GM23338 (cell line): ENCODE measurements around the gene RNF43.

ENCODE experiments used
- CREB1 ChIP-seq: fragments of 250-450 bp; sonication (Bioruptor Pico); IDR thresholded peaks from 2 replicates; pipeline ENCODE4 v1.5.0; 2020; ENCODE audit warnings: low read depth, mild to moderate bottlenecking, moderate library complexity
- CTCF ChIP-seq, 2 experiments: fragments of 200-600 bp in 1 of 2; sonication (generic) in 1 of 2; conservative IDR thresholded peaks; 2 replicates each; pipeline versions ENCODE4 v1.5.1 to v1.6.1; 2016 to 2017; ENCODE audit warnings: antibody characterized with exemption in 2 of 2, low read depth in 2 of 2, mild to moderate bottlenecking in 2 of 2, moderate library complexity in 1 of 2
- EZH2 ChIP-seq: fragments of 200-600 bp; sonication (generic); IDR thresholded peaks from one replicate; pipeline ENCODE4 v1.8.0; 2017; ENCODE audit warnings: antibody characterized with exemption, mild to moderate bottlenecking, low read depth; ENCODE audit not compliant: unreplicated experiment
- EZH2phosphoT487 ChIP-seq: fragments of 200-600 bp; sonication (generic); IDR thresholded peaks from one replicate; pipeline ENCODE4 v1.8.1; 2018; ENCODE audit warnings: antibody characterized with exemption; ENCODE audit not compliant: unreplicated experiment
- JUNB ChIP-seq: IDR thresholded peaks from one replicate; pipeline ENCODE4 v1.6.1; 2016; ENCODE audit warnings: antibody characterized with exemption; ENCODE audit not compliant: unreplicated experiment
- NANOG ChIP-seq: IDR thresholded peaks from 2 replicates; pipeline ENCODE4 v1.6.1; 2016; ENCODE audit warnings: antibody characterized with exemption, borderline replicate concordance
- POLR2AphosphoS5 ChIP-seq: IDR thresholded peaks from 2 replicates; pipeline ENCODE4 v1.6.1; 2016; ENCODE audit warnings: antibody characterized with exemption, low read depth
- STAT1 ChIP-seq: IDR thresholded peaks from one replicate; pipeline ENCODE4 v1.6.1; 2016; ENCODE audit warnings: antibody characterized with exemption; ENCODE audit not compliant: unreplicated experiment
- ZNF114 ChIP-seq: fragments of 250-450 bp; sonication (Bioruptor Pico); IDR thresholded peaks from 2 replicates; pipeline ENCODE4 v1.5.0; 2020; ENCODE audit warnings: mild to moderate bottlenecking, moderate library complexity
- ZNF331 ChIP-seq: fragments of 250-450 bp; sonication (Bioruptor Pico); IDR thresholded peaks from 2 replicates; pipeline ENCODE4 v1.5.0; 2020; ENCODE audit warnings: low read depth, mild to moderate bottlenecking, moderate library complexity
- TF ChIP-seq, protein P1 (sequence below): IDR thresholded peaks from one replicate; pipeline ENCODE4 v1.6.1; 2018; ENCODE audit warnings: antibody characterized with exemption; ENCODE audit not compliant: unreplicated experiment
- TF ChIP-seq, protein P2 (sequence below): IDR thresholded peaks from 2 replicates; pipeline ENCODE4 v1.6.1; 2016; ENCODE audit warnings: antibody characterized with exemption

DNA sequence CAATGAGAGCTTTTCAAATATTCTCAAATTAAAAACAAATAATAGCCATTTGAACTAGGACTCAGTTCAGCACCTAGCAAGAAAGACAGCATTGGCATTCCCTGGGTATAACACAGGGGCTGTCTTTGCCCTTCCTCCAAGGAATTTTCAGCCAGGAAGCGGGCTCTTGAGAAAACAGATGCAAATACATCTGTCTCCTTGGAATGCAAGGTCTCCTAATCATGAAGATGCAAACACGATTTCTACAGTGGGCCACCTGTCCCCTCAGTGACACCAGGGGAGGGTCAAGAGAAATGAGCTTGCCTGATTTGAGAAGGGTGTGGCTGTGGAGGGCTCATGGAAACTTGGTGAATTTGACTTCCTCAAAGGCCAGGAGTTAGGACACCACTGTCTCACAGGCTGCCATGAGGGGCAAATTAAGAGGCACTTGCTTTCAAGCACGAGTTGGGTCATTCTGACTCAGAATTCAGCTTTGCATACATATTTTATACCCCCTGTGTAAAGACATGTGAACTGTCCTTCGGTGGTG is 40.8 kb downstream of the RNF43 start:
- TF ChIP-seq CTCF (conservative IDR thresholded peaks at IDR 0.05; ENCODE audit: low read depth in 2 of 2) (no peak), EZH2 (no peak), JUNB (no peak), ZNF331 (CRISPR knock-in tag) (no peak), EZH2phosphoT487 (no peak), POLR2AphosphoS5 (no peak), CREB1 (CRISPR knock-in tag) (no peak), NANOG (no peak), ZNF114 (CRISPR knock-in tag) (no peak), STAT1 (no peak)
- TF ChIP-seq, protein P1, sequence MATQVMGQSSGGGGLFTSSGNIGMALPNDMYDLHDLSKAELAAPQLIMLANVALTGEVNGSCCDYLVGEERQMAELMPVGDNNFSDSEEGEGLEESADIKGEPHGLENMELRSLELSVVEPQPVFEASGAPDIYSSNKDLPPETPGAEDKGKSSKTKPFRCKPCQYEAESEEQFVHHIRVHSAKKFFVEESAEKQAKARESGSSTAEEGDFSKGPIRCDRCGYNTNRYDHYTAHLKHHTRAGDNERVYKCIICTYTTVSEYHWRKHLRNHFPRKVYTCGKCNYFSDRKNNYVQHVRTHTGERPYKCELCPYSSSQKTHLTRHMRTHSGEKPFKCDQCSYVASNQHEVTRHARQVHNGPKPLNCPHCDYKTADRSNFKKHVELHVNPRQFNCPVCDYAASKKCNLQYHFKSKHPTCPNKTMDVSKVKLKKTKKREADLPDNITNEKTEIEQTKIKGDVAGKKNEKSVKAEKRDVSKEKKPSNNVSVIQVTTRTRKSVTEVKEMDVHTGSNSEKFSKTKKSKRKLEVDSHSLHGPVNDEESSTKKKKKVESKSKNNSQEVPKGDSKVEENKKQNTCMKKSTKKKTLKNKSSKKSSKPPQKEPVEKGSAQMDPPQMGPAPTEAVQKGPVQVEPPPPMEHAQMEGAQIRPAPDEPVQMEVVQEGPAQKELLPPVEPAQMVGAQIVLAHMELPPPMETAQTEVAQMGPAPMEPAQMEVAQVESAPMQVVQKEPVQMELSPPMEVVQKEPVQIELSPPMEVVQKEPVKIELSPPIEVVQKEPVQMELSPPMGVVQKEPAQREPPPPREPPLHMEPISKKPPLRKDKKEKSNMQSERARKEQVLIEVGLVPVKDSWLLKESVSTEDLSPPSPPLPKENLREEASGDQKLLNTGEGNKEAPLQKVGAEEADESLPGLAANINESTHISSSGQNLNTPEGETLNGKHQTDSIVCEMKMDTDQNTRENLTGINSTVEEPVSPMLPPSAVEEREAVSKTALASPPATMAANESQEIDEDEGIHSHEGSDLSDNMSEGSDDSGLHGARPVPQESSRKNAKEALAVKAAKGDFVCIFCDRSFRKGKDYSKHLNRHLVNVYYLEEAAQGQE: no peak
- TF ChIP-seq, protein P2, sequence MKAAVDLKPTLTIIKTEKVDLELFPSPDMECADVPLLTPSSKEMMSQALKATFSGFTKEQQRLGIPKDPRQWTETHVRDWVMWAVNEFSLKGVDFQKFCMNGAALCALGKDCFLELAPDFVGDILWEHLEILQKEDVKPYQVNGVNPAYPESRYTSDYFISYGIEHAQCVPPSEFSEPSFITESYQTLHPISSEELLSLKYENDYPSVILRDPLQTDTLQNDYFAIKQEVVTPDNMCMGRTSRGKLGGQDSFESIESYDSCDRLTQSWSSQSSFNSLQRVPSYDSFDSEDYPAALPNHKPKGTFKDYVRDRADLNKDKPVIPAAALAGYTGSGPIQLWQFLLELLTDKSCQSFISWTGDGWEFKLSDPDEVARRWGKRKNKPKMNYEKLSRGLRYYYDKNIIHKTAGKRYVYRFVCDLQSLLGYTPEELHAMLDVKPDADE: no peak
